CD4-positive, alpha-beta T cell (primary cell): ENCODE results near the gene PRKCH. TPM values are rescaled to one million over a fixed set of nuclear protein-coding genes. Genes with fewer than 3 reads are reported as not detected.
A peak's percentile ranks its signal among the peaks of the same experiment; 100 is the strongest.
"Not testable (repeated sequence)": the region's sequence is repeated elsewhere in the genome, so short reads cannot be mapped to it uniquely, and the experiment has no call there.

Experiments
- ATAC-seq: fragments of 200-7000 bp; cut with Tn5 transposase; one replicate; pipeline ENCODE4 v1.10.0; 2022; ENCODE audit warnings: mild to moderate bottlenecking; ENCODE audit not compliant: poor library complexity
- CTCF ChIA-PET: fragments of 350-600 bp; sonication (Branson Sonifier 250); formaldehyde crosslinking; loops from one replicate; lab custom pipeline; 2021; ENCODE audit warnings: antibody characterized with exemption, inconsistent platforms; lab: Charles Lee
- POLR2A ChIA-PET: fragments of 350-600 bp; sonication (Branson Sonifier 250); formaldehyde crosslinking; loops from one replicate; lab custom pipeline; 2021; ENCODE audit warnings: antibody characterized with exemption, inconsistent platforms; lab: Charles Lee
- DNase-seq, 14 experiments: peaks; one replicate each; pipeline ENCODE4 v3.0.0-alpha.2; 2013 to 2020; ENCODE audit warnings: mixed read lengths in 2 of 14
- H3K27ac ChIP-seq, 2 donors: one replicate each; pipeline versions ENCODE4 v1.5.1 to v1.7.0; 2013; ENCODE audit warnings: low read length in 2 of 2, low read depth in 1 of 2, mild to moderate bottlenecking in 1 of 2
- H3K27me3 ChIP-seq, 2 experiments: 1 replicate in 1 of 2; 2 replicates in 1 of 2; pipeline versions ENCODE4 v1.6.1 to v1.7.0; 2013; ENCODE audit warnings: low read length in 2 of 2, control low read depth in 1 of 2, mild to moderate bottlenecking in 1 of 2, moderate library complexity in 1 of 2; ENCODE audit not compliant: insufficient read depth in 2 of 2, control insufficient read depth in 1 of 2
- H3K36me3 ChIP-seq: one replicate; pipeline ENCODE4 v1.6.1; 2013; ENCODE audit warnings: low read length, control low read depth; ENCODE audit not compliant: insufficient read depth
- H3K4me1 ChIP-seq: one replicate; pipeline ENCODE4 v1.6.1; 2013; ENCODE audit warnings: low read length, control low read depth; ENCODE audit not compliant: insufficient read depth
- H3K4me3 ChIP-seq: one replicate; pipeline ENCODE4 v1.5.1; 2013; ENCODE audit warnings: mild to moderate bottlenecking, low read length, moderate library complexity
- H3K9me3 ChIP-seq, 2 experiments: 1 replicate in 1 of 2; 2 replicates in 1 of 2; pipeline versions ENCODE4 v1.6.1 to v1.7.0; 2013; ENCODE audit warnings: low read length in 2 of 2, mild to moderate bottlenecking in 2 of 2, control low read depth in 1 of 2, moderate library complexity in 1 of 2; ENCODE audit not compliant: control insufficient read depth in 1 of 2, insufficient read depth in 1 of 2
- H3K27ac Mint-ChIP-seq: one replicate; pipeline ENCODE4 v1.8.0; 2020; ENCODE audit warnings: mixed read lengths
- H3K27me3 Mint-ChIP-seq: one replicate; pipeline ENCODE4 v1.8.0; 2021; ENCODE audit warnings: mixed read lengths
- H3K36me3 Mint-ChIP-seq: one replicate; pipeline ENCODE4 v1.8.0; 2021; ENCODE audit warnings: low read depth, mixed read lengths
- H3K4me1 Mint-ChIP-seq: one replicate; pipeline ENCODE4 v1.8.0; 2021; ENCODE audit warnings: low read depth, mixed read lengths
- H3K4me3 Mint-ChIP-seq: one replicate; pipeline ENCODE4 v1.8.0; 2020; ENCODE audit warnings: mild to moderate bottlenecking, mixed read lengths
- H3K9me3 Mint-ChIP-seq: one replicate; pipeline ENCODE4 v1.8.0; 2020; ENCODE audit warnings: mixed read lengths
- CTCF ChIP-seq: fragments of 200-600 bp; IDR thresholded peaks from one replicate; pipeline ENCODE4 v1.8.0; 2022; ENCODE audit warnings: antibody characterized with exemption, mild to moderate bottlenecking
- intact Hi-C, 2 experiments: fragments of 100-400 bp; cut with DNase I in 1 of 2; cut with micrococcal nuclease in 1 of 2; formaldehyde crosslinking; loops; one replicate each; pipeline versions ENCODE4 v1.15.1 to v1.9.0; 2023 to 2025; cut with DNase I, micrococcal nuclease
- total RNA-seq, 174 experiments: library from RNA in 2 of 174; stranded (reverse) in 2 of 174; gene quantifications; one replicate each; pipeline ENCODE4 v1.2.3 and lab custom pipeline; 2021 to 2026

Gene PRKCH
- total RNA-seq, 2 experiments from 2014 or later: 378 to 385 TPM

- intact Hi-C loops: loop anchor here (1.0 to 5.0 kb wide), 8 partner anchors 10 to 665 kb away; no protein-coding TSS in a partner anchor
- Mint-ChIP-seq H3K4me1 (peaks cover 75% of the 10 kb centered on the region), H3K4me3 (peak overlapping the region; percentile 2), H3K27me3 (no peaks in the 10 kb centered on the region), H3K9me3 (no peaks in the 10 kb centered on the region), H3K36me3 (peaks cover 98% of the 10 kb centered on the region), H3K27ac (peak overlapping the region; percentile 73)
- ATAC-seq: peak; percentile 67
- CTCF ChIA-PET: interaction anchor here (0.8 to 2.2 kb wide), 6 partner anchors 9 to 181 kb away, joined by 3 to 13 read pairs (median 4); partner anchors contain the start of gene TMEM30B
- Histone ChIP-seq H3K36me3 (peaks cover 93% of the 10 kb centered on the region), H3K27me3 (no peaks in the 10 kb centered on the region), H3K27ac (peak overlapping the region in 1 of 2 donors; percentile 10), H3K4me1 (peaks cover 40% of the 10 kb centered on the region), H3K9me3 (no peaks in the 10 kb centered on the region), H3K4me3 (no peak overlapping the region)
- peak in 5 of 14 experiments; percentile 31 to 82 (median 76) for DNase-seq
- peak; percentile 80 for TF ChIP-seq CTCF
- POLR2A ChIA-PET: no interaction called here
Observed at GRCh38 chr14:61461808-61462275, 140.5 kb downstream of the PRKCH start.

GRCh38 chr14:61462566-61463193 lies 141.3 kb downstream of the PRKCH start:
- Mint-ChIP-seq H3K4me1 (peaks cover 74% of the 10 kb centered on the region), H3K27me3 (no peaks in the 10 kb centered on the region), H3K36me3 (peaks cover 98% of the 10 kb centered on the region), H3K4me3 (no peak overlapping the region), H3K27ac (peak overlapping the region; percentile 73), H3K9me3 (no peaks in the 10 kb centered on the region)
- no peak overlapping the region for H3K4me3 ChIP-seq
- H3K27ac ChIP-seq: peak overlapping the region in 1 of 2 donors; percentile 1
- POLR2A ChIA-PET: interaction anchor here (1.1 kb wide), 1 partner anchor 268 kb away, joined by 3 read pairs; no protein-coding TSS in a partner anchor
- no peak for DNase-seq
- no peaks in the 10 kb centered on the region for H3K27me3 ChIP-seq
- no peak for ATAC-seq
- no peaks in the 10 kb centered on the region for H3K9me3 ChIP-seq
- peaks cover 40% of the 10 kb centered on the region for H3K4me1 ChIP-seq
- CTCF ChIA-PET: interaction anchor here (1.6 to 1.7 kb wide), 2 partner anchors 9 to 16 kb away, joined by 3 to 13 read pairs; no protein-coding TSS in a partner anchor
- peaks cover 93% of the 10 kb centered on the region for H3K36me3 ChIP-seq
- intact Hi-C loops: loop anchor here (1.0 to 5.0 kb wide), 4 partner anchors 26 to 665 kb away; no protein-coding TSS in a partner anchor
- no peak for TF ChIP-seq CTCF

GRCh38 chr14:61463664-61464285 lies 142.4 kb downstream of the PRKCH start:
- POLR2A ChIA-PET: interaction anchor here (0.7 kb wide), 1 partner anchor 42 kb away, joined by 3 read pairs; no protein-coding TSS in a partner anchor
- Mint-ChIP-seq H3K4me3 (no peak overlapping the region), H3K27ac (peak overlapping the region; percentile 79), H3K27me3 (no peaks in the 10 kb centered on the region), H3K4me1 (peaks cover 77% of the 10 kb centered on the region), H3K36me3 (peaks cover 96% of the 10 kb centered on the region), H3K9me3 (no peaks in the 10 kb centered on the region)
- CTCF ChIA-PET: interaction anchor here (0.7 kb wide), 1 partner anchor 36 kb away, joined by 3 read pairs; no protein-coding TSS in a partner anchor
- DNase-seq (no peak), ATAC-seq (no peak)
- Histone ChIP-seq H3K4me3 (no peak overlapping the region), H3K27me3 (no peaks in the 10 kb centered on the region), H3K9me3 (no peaks in the 10 kb centered on the region), H3K27ac (peak overlapping the region in 1 of 2 donors; percentile 1), H3K36me3 (peaks cover 92% of the 10 kb centered on the region), H3K4me1 (peaks cover 46% of the 10 kb centered on the region)
- intact Hi-C loops: loop anchor here (2.0 to 5.0 kb wide), 3 partner anchors 25 to 664 kb away; no protein-coding TSS in a partner anchor
- no peak for TF ChIP-seq CTCF

- not testable (repeated sequence) for H3K9me3 ChIP-seq, H3K27ac ChIP-seq, H3K9me3 Mint-ChIP-seq, H3K4me3 Mint-ChIP-seq, DNase-seq, H3K4me3 ChIP-seq, ATAC-seq, H3K27me3 Mint-ChIP-seq, H3K27me3 ChIP-seq
- peaks cover 56% of the 10 kb centered on the region for H3K4me1 ChIP-seq
- Mint-ChIP-seq H3K27ac (peak overlapping the region; percentile 79), H3K36me3 (peaks cover 96% of the 10 kb centered on the region), H3K4me1 (peaks cover 79% of the 10 kb centered on the region)
- peaks cover 92% of the 10 kb centered on the region for H3K36me3 ChIP-seq
- CTCF ChIA-PET: interaction anchor here (1.4 kb wide), 1 partner anchor 28 kb away, joined by 3 read pairs; no protein-coding TSS in a partner anchor
- intact Hi-C loops: loop anchor here (5.0 kb wide), 2 partner anchors 38 to 663 kb away; no protein-coding TSS in a partner anchor
- POLR2A ChIA-PET: interaction anchor here (0.7 kb wide), 1 partner anchor 41 kb away, joined by 3 read pairs; no protein-coding TSS in a partner anchor
Observed at GRCh38 chr14:61464539-61465320, 143.4 kb downstream of the PRKCH start.
